Neural cell (in vitro differentiated cells): ENCODE measurements around the gene CXCR2. TPM values are rescaled to one million over a fixed set of nuclear protein-coding genes. Genes with fewer than 3 reads are reported as not detected.

ENCODE experiments used
- H2AFZ ChIP-seq: fragments of 200-600, 300-800 bp; sonication (generic), shearing (Covaris generic); 2 replicates; pipeline ENCODE4 v1.6.0; 2014; ENCODE audit warnings: low read depth, mild to moderate bottlenecking, antibody characterized with exemption, low read length, moderate library complexity
- H3F3A ChIP-seq: fragments of 200-600 bp; shearing (Covaris generic); 2 replicates; pipeline ENCODE4 v1.6.1; 2016; ENCODE audit warnings: mild to moderate bottlenecking, moderate library complexity, mixed read lengths, antibody characterized with exemption, low read length; ENCODE audit not compliant: insufficient read depth, poor library complexity, severe bottlenecking
- H3K27ac ChIP-seq: fragments of 200-600, 300-800 bp; sonication (generic), shearing (Covaris generic); 2 replicates; pipeline ENCODE4 v1.5.1; 2014; ENCODE audit warnings: mild to moderate bottlenecking, low read length, moderate library complexity
- H3K27me3 ChIP-seq: fragments of 300-800, 200-600 bp; sonication (generic), shearing (Covaris generic); 2 replicates; pipeline ENCODE4 v1.6.0; 2014; ENCODE audit warnings: mild to moderate bottlenecking, low read depth, low read length, moderate library complexity; ENCODE audit not compliant: insufficient read depth
- H3K36me3 ChIP-seq: fragments of 300-800, 200-600 bp; sonication (generic), shearing (Covaris generic); 2 replicates; pipeline ENCODE4 v1.5.1; 2014; ENCODE audit warnings: mild to moderate bottlenecking, antibody characterized with exemption, low read length, moderate library complexity; ENCODE audit not compliant: insufficient read depth
- H3K4me2 ChIP-seq: fragments of 300-800, 200-600 bp; sonication (generic), shearing (Covaris generic); 2 replicates; pipeline ENCODE4 v1.6.0; 2014; ENCODE audit warnings: mild to moderate bottlenecking, low read length
- H3K4me3 ChIP-seq: fragments of 300-800, 200-600 bp; sonication (generic), shearing (Covaris generic); 2 replicates; pipeline ENCODE4 v1.5.1; 2014; ENCODE audit warnings: mild to moderate bottlenecking, low read length, moderate library complexity
- H3K79me2 ChIP-seq: fragments of 200-600 bp; shearing (Covaris generic); replicated peaks from 2 replicates; pipeline ENCODE4 v1.6.0; 2014; ENCODE audit warnings: mild to moderate bottlenecking, low read length, moderate library complexity; ENCODE audit not compliant: insufficient read depth
- H3K9ac ChIP-seq: fragments of 300-800, 200-600 bp; sonication (generic), shearing (Covaris generic); 2 replicates; pipeline ENCODE4 v1.6.1; 2016; ENCODE audit warnings: mild to moderate bottlenecking, low read length, mixed read lengths
- H3K9me2 ChIP-seq: fragments of 200-600 bp; shearing (Covaris generic); 2 replicates; pipeline ENCODE4 v1.6.1; 2016; ENCODE audit warnings: mild to moderate bottlenecking, low read length, mixed read lengths; ENCODE audit not compliant: insufficient read depth
- H3K9me3 ChIP-seq: fragments of 200-600, 300-800 bp; sonication (generic), shearing (Covaris generic); 2 replicates; pipeline ENCODE4 v1.6.1; 2016; ENCODE audit warnings: mild to moderate bottlenecking, mixed run types, low read length, moderate library complexity, mixed read lengths
- H4K20me1 ChIP-seq: fragments of 200-600 bp; shearing (Covaris generic); 2 replicates; pipeline ENCODE4 v1.6.1; 2016; ENCODE audit warnings: mild to moderate bottlenecking, mixed run types; ENCODE audit not compliant: insufficient read depth
- EP300 ChIP-seq: fragments of 450-650 bp; conservative IDR thresholded peaks from 2 replicates; pipeline ENCODE4 v1.6.1; 2014; ENCODE audit warnings: antibody characterized with exemption, mild to moderate bottlenecking, moderate library complexity; ENCODE audit not compliant: poor library complexity, severe bottlenecking
- EZH2 ChIP-seq: fragments of 200-600, 300-800 bp; shearing (Covaris generic), sonication (generic); IDR thresholded peaks from 2 replicates; pipeline ENCODE4 v1.6.1; 2014; ENCODE audit warnings: antibody characterized with exemption, low read length, borderline replicate concordance, mild to moderate bottlenecking; ENCODE audit not compliant: insufficient read depth, poor library complexity, severe bottlenecking
- MXI1 ChIP-seq: fragments of 450-650 bp; conservative IDR thresholded peaks from 2 replicates; pipeline ENCODE4 v1.6.1; 2014; ENCODE audit warnings: antibody characterized with exemption, mild to moderate bottlenecking; ENCODE audit not compliant: poor library complexity, severe bottlenecking
- POLR2AphosphoS5 ChIP-seq: IDR thresholded peaks from 2 replicates; pipeline ENCODE4 v1.6.1; 2012
- RAD21 ChIP-seq: fragments of 450-650 bp; conservative IDR thresholded peaks from 2 replicates; pipeline ENCODE4 v1.6.1; 2014; ENCODE audit warnings: antibody characterized with exemption, mild to moderate bottlenecking, moderate library complexity
- SMC3 ChIP-seq: fragments of 450-650 bp; conservative IDR thresholded peaks from 2 replicates; pipeline ENCODE4 v1.6.1; 2014; ENCODE audit warnings: antibody characterized with exemption, mild to moderate bottlenecking, moderate library complexity; ENCODE audit not compliant: poor library complexity
- TAF1 ChIP-seq: IDR thresholded peaks from 2 replicates; pipeline ENCODE4 v1.6.1; 2012; ENCODE audit warnings: low read depth
- polyA plus RNA-seq: library from polyadenylated mRNA; depleted of rRNA; stranded (reverse); fragments of >200 nt; gene quantifications from 2 replicates; pipeline ENCODE4 v1.2.3, GENCODE V29; 2014
- TF ChIP-seq, protein P1 (sequence below): IDR thresholded peaks from 2 replicates; pipeline ENCODE4 v1.6.1; 2012; ENCODE audit warnings: borderline replicate concordance
- TF ChIP-seq, protein P2 (sequence below): fragments of 450-650 bp; IDR thresholded peaks from 2 replicates; pipeline ENCODE4 v1.5.1; 2014; ENCODE audit warnings: antibody characterized with exemption, mild to moderate bottlenecking, moderate library complexity; ENCODE audit not compliant: poor library complexity, severe bottlenecking

The CXCR2 gene
- polyA plus RNA-seq, 1 donor from 2014 or later = not detected

DNA sequence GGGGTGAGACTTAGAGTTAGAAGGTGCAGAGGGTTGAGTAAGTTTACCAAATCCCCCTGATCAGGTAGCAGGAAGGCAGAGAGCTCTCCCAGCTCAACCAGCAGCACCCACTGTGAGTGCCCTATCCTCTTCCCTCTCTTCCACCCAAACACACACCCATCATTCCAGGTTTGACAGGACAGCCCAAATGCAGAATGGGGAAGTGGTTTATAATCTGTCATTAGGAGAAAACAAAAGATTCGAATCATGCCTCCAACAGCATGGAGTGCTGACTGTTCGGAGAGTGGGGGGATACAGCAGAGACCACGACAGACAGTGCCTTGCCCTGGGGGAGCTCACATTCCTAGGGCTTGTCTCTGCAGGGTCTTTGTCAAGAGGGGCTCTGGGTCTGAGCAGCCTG lies 11.7 kb downstream of the CXCR2 start:
- Histone ChIP-seq H3K4me3 (no peak overlapping the region), H3K4me2 (no peak overlapping the region), H3K9me2 (no peaks in the 10 kb centered on the region), H2AFZ (no peak overlapping the region), H3F3A (no peaks in the 10 kb centered on the region), H3K9ac (no peak overlapping the region), H3K9me3 (no peaks in the 10 kb centered on the region), H3K79me2 (no peaks in the 10 kb centered on the region), H3K27me3 (no peaks in the 10 kb centered on the region), H4K20me1 (no peaks in the 10 kb centered on the region), H3K36me3 (no peaks in the 10 kb centered on the region), H3K27ac (no peak overlapping the region)
- TF ChIP-seq MXI1 = no peak
- TF ChIP-seq EZH2 = no peak

DNA sequence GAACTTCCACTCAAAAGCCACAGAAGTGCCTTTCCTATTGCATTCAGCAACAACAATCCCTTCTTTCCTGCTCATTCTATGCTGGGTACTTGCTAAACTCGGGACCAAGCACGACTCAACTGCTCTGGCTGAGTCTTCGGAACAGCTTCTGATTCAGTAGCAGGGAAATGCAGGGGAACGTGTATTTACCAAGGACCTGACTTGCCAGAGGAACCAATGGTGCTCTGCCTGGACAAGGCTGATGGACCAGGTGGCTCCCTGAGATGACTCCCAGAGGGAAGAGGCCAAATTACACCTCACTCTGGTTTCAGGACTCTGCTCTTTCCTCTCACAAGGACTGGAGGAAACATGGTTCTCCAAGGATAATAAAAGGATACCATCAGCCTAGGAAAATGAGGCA lies 12.2 kb downstream of the CXCR2 start:
- H3K4me2 ChIP-seq = no peak overlapping the region
- no peak overlapping the region for H3K27ac ChIP-seq
- no peak overlapping the region for H2AFZ ChIP-seq
- H3K79me2 ChIP-seq = no peaks in the 10 kb centered on the region
- H3K27me3 ChIP-seq = no peaks in the 10 kb centered on the region
- TF ChIP-seq MXI1 (no peak), EZH2 (no peak), TAF1 (no peak), RAD21 (no peak), EP300 (no peak), POLR2AphosphoS5 (no peak), SMC3 (no peak)
- TF ChIP-seq, protein P1, sequence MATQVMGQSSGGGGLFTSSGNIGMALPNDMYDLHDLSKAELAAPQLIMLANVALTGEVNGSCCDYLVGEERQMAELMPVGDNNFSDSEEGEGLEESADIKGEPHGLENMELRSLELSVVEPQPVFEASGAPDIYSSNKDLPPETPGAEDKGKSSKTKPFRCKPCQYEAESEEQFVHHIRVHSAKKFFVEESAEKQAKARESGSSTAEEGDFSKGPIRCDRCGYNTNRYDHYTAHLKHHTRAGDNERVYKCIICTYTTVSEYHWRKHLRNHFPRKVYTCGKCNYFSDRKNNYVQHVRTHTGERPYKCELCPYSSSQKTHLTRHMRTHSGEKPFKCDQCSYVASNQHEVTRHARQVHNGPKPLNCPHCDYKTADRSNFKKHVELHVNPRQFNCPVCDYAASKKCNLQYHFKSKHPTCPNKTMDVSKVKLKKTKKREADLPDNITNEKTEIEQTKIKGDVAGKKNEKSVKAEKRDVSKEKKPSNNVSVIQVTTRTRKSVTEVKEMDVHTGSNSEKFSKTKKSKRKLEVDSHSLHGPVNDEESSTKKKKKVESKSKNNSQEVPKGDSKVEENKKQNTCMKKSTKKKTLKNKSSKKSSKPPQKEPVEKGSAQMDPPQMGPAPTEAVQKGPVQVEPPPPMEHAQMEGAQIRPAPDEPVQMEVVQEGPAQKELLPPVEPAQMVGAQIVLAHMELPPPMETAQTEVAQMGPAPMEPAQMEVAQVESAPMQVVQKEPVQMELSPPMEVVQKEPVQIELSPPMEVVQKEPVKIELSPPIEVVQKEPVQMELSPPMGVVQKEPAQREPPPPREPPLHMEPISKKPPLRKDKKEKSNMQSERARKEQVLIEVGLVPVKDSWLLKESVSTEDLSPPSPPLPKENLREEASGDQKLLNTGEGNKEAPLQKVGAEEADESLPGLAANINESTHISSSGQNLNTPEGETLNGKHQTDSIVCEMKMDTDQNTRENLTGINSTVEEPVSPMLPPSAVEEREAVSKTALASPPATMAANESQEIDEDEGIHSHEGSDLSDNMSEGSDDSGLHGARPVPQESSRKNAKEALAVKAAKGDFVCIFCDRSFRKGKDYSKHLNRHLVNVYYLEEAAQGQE = no peak
- TF ChIP-seq, protein P2, sequence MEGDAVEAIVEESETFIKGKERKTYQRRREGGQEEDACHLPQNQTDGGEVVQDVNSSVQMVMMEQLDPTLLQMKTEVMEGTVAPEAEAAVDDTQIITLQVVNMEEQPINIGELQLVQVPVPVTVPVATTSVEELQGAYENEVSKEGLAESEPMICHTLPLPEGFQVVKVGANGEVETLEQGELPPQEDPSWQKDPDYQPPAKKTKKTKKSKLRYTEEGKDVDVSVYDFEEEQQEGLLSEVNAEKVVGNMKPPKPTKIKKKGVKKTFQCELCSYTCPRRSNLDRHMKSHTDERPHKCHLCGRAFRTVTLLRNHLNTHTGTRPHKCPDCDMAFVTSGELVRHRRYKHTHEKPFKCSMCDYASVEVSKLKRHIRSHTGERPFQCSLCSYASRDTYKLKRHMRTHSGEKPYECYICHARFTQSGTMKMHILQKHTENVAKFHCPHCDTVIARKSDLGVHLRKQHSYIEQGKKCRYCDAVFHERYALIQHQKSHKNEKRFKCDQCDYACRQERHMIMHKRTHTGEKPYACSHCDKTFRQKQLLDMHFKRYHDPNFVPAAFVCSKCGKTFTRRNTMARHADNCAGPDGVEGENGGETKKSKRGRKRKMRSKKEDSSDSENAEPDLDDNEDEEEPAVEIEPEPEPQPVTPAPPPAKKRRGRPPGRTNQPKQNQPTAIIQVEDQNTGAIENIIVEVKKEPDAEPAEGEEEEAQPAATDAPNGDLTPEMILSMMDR = no peak
- H3K4me3 ChIP-seq = no peak overlapping the region
- H3K36me3 ChIP-seq = no peaks in the 10 kb centered on the region
- no peaks in the 10 kb centered on the region for H4K20me1 ChIP-seq
- no peak overlapping the region for H3K9ac ChIP-seq
- no peaks in the 10 kb centered on the region for H3K9me3 ChIP-seq
- no peaks in the 10 kb centered on the region for H3F3A ChIP-seq
- H3K9me2 ChIP-seq = no peaks in the 10 kb centered on the region

DNA sequence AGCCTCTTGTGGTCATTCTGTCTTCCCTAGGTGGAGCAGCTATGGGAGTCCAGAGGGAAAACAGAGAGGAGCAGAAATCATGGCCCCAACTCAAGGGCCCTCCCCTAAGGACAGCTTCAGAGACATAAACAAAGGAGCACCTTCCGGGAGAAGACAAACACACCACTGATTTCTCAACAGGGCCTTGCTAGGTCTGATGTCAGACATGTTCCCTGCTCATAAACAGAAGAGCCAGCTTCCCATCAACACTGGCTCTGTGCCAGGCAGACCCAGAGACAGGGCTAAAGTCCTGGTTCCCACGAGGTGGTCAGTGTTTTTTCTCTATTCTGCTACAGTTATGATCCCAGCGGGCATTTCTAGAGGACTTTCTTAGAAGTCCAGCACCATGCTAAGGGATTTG lies 19.3 kb downstream of the CXCR2 start:
- H3F3A ChIP-seq = no peaks in the 10 kb centered on the region
- no peaks in the 10 kb centered on the region for H3K9me2 ChIP-seq
- H2AFZ ChIP-seq = no peak overlapping the region
- no peak overlapping the region for H3K27ac ChIP-seq
- H3K4me3 ChIP-seq = no peak overlapping the region
- no peak overlapping the region for H3K4me2 ChIP-seq
- H3K36me3 ChIP-seq = no peaks in the 10 kb centered on the region
- H3K9ac ChIP-seq = no peak overlapping the region
- H3K9me3 ChIP-seq = no peaks in the 10 kb centered on the region
- TF ChIP-seq SMC3 (no peak), EP300 (no peak), TAF1 (no peak)
- TF ChIP-seq, protein P1 = no peak
- no peaks in the 10 kb centered on the region for H3K79me2 ChIP-seq
- H4K20me1 ChIP-seq = no peaks in the 10 kb centered on the region
- no peaks in the 10 kb centered on the region for H3K27me3 ChIP-seq
